HK-2 (cell line): ENCODE data around the gene MYRFL.
A peak's percentile ranks its signal among the peaks of the same experiment; 100 is the strongest.

ENCODE experiments used
- DNase-seq: peaks from one replicate; pipeline ENCODE4 v3.0.0-alpha.2; 2018; ENCODE audit not compliant: unreplicated experiment

MYRFL gene

GRCh38 chr12:69897744-69898143 lies 72.7 kb downstream of the MYRFL start:
- DNase-seq: peak; percentile 6

- DNase-seq: no peak
These were observed 73.2 kb downstream of the MYRFL start for GRCh38 chr12:69898236-69898635.

- DNase-seq: peak; percentile 57
These were observed 75.7 kb downstream of the MYRFL start for GRCh38 chr12:69900720-69901131.

GRCh38 chr12:69901221-69901905 lies 76.3 kb downstream of the MYRFL start:
- no peak for DNase-seq

- DNase-seq: no peak
These were observed 78.5 kb downstream of the MYRFL start for GRCh38 chr12:69903548-69903947.

- DNase-seq: no peak
These were observed 79.8 kb downstream of the MYRFL start for GRCh38 chr12:69904777-69905176.

- DNase-seq: no peak
These were observed 80.8 kb downstream of the MYRFL start for GRCh38 chr12:69905801-69906200.

- no peak for DNase-seq
These were observed 81.6 kb downstream of the MYRFL start for GRCh38 chr12:69906411-69907216.

- DNase-seq: no peak
These were observed 83.2 kb downstream of the MYRFL start for GRCh38 chr12:69908203-69908602.

GRCh38 chr12:69910694-69911093 lies 85.7 kb downstream of the MYRFL start:
- DNase-seq: no peak

- no peak for DNase-seq
These were observed 88.5 kb downstream of the MYRFL start for GRCh38 chr12:69913526-69913925.

GRCh38 chr12:69915964-69916363 lies 90.9 kb downstream of the MYRFL start:
- DNase-seq: no peak

GRCh38 chr12:69916544-69917235 lies 91.7 kb downstream of the MYRFL start:
- DNase-seq: no peak

- DNase-seq: no peak
These were observed 93.3 kb downstream of the MYRFL start for GRCh38 chr12:69918287-69918686.

GRCh38 chr12:69919495-69919894 lies 94.5 kb downstream of the MYRFL start:
- no peak for DNase-seq

- DNase-seq: no peak
These were observed 96.8 kb downstream of the MYRFL start for GRCh38 chr12:69921831-69922230.

GRCh38 chr12:69922999-69923398 lies 98.0 kb downstream of the MYRFL start:
- no peak for DNase-seq

- no peak for DNase-seq
These were observed 100.3 kb downstream of the MYRFL start for GRCh38 chr12:69925291-69925690.

- no peak for DNase-seq
These were observed 102.1 kb downstream of the MYRFL start for GRCh38 chr12:69927164-69927563.

- DNase-seq: no peak
These were observed 104.1 kb downstream of the MYRFL start for GRCh38 chr12:69929125-69929524.

GRCh38 chr12:69929531-69929930 lies 104.5 kb downstream of the MYRFL start:
- DNase-seq: no peak

- DNase-seq: no peak
These were observed 106.5 kb downstream of the MYRFL start for GRCh38 chr12:69931569-69931968.

GRCh38 chr12:69932154-69932553 lies 107.1 kb downstream of the MYRFL start:
- no peak for DNase-seq
